Cardiac fibroblast (primary cell): ENCODE data around the gene ZDHHC22.

Source experiments
- DNase-seq, 2 donors: peaks; one replicate each; pipeline versions ENCODE4 v3.0.0 to v3.0.0-alpha.2; 2010; ENCODE audit warnings: low read depth in 2 of 2
- H3K4me3 ChIP-seq, 2 donors: replicated peaks in 1 of 2; 1 replicate in 1 of 2; 2 replicates in 1 of 2; pipeline ENCODE4 v1.5.1; 2011; ENCODE audit warnings: low read depth in 2 of 2, low read length in 2 of 2, mild to moderate bottlenecking in 2 of 2, moderate library complexity in 1 of 2
- CTCF ChIP-seq: IDR thresholded peaks from one replicate; pipeline ENCODE4 v1.5.1; 2011; ENCODE audit warnings: low read depth, mild to moderate bottlenecking, low read length, inconsistent platforms

ZDHHC22 gene

GRCh38 chr14:77105145-77105939, 36.2 kb downstream of the ZDHHC22 start:
- TF ChIP-seq CTCF, result no peak
- no peak overlapping the region for H3K4me3 ChIP-seq
- DNase-seq, result no peak

- H3K4me3 ChIP-seq, result no peak overlapping the region
- no peak for DNase-seq
- TF ChIP-seq CTCF, result no peak
These were observed 37.2 kb downstream of the ZDHHC22 start for GRCh38 chr14:77104393-77104792.

GRCh38 chr14:77103951-77104350, 37.6 kb downstream of the ZDHHC22 start:
- no peak for DNase-seq
- no peak overlapping the region for H3K4me3 ChIP-seq
- no peak for TF ChIP-seq CTCF

- no peak overlapping the region for H3K4me3 ChIP-seq
- no peak for DNase-seq
- TF ChIP-seq CTCF, result no peak
These were observed 38.1 kb downstream of the ZDHHC22 start for GRCh38 chr14:77103475-77103874.

- no peak for DNase-seq
- no peak overlapping the region for H3K4me3 ChIP-seq
- TF ChIP-seq CTCF, result no peak
These were observed 39.4 kb downstream of the ZDHHC22 start for GRCh38 chr14:77102154-77102553.

GRCh38 chr14:77100961-77101360, 40.6 kb downstream of the ZDHHC22 start:
- peak in 1 of 2 donors; percentile 16 for DNase-seq
- no peak for TF ChIP-seq CTCF
- H3K4me3 ChIP-seq, result no peak overlapping the region
